ENCODE data around the gene CEACAM18.

DNA sequence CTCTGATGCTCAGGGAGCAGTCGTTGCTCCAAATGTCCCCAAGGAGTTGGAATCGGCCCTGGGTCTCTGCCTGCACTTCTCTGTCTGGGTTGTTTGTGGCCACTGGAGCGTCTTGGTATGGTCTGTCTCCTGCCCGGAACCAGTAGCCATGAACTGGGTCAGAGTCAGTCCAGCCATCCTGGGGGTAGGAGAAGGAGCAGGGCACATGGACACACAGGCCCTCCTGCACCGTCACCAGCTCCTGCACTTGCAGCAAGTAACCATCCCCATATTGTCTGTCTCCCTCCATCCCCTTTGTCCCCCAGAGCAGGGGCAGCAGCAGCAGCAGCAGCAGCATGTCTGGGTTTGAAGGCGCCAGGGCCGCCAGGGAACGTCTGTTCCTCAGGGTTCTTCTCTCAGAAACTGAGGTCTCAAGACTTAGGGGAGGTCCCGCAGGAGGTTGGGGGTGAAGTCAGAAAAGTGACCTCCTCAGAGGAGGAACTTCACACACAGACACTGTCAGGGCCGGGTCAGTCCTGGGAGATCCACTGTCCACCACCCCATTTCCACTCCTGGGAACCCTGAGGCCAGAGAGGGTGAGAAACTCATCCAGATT, 20.2 kb upstream of the CEACAM18 start, which contains the start of gene SIGLEC8:
- TF ChIP-seq, protein P1, sequence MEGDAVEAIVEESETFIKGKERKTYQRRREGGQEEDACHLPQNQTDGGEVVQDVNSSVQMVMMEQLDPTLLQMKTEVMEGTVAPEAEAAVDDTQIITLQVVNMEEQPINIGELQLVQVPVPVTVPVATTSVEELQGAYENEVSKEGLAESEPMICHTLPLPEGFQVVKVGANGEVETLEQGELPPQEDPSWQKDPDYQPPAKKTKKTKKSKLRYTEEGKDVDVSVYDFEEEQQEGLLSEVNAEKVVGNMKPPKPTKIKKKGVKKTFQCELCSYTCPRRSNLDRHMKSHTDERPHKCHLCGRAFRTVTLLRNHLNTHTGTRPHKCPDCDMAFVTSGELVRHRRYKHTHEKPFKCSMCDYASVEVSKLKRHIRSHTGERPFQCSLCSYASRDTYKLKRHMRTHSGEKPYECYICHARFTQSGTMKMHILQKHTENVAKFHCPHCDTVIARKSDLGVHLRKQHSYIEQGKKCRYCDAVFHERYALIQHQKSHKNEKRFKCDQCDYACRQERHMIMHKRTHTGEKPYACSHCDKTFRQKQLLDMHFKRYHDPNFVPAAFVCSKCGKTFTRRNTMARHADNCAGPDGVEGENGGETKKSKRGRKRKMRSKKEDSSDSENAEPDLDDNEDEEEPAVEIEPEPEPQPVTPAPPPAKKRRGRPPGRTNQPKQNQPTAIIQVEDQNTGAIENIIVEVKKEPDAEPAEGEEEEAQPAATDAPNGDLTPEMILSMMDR (conservative IDR thresholded peaks at IDR 0.05; ENCODE audit: low read depth, low read length): no peak
- no peak for TF ChIP-seq POLR2A (IDR thresholded peaks at IDR 0.05; ENCODE audit: low read depth, low read length)
- TF ChIP-seq, protein P2, sequence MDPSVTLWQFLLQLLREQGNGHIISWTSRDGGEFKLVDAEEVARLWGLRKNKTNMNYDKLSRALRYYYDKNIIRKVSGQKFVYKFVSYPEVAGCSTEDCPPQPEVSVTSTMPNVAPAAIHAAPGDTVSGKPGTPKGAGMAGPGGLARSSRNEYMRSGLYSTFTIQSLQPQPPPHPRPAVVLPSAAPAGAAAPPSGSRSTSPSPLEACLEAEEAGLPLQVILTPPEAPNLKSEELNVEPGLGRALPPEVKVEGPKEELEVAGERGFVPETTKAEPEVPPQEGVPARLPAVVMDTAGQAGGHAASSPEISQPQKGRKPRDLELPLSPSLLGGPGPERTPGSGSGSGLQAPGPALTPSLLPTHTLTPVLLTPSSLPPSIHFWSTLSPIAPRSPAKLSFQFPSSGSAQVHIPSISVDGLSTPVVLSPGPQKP (IDR thresholded peaks at IDR 0.05; ENCODE audit: borderline replicate concordance, low read depth, low read length): no peak
- no peak for TF ChIP-seq RFX5 (IDR thresholded peaks at IDR 0.05; ENCODE audit: low read depth, low read length)
- no peak for TF ChIP-seq MXI1 (IDR thresholded peaks at IDR 0.05; ENCODE audit: borderline replicate concordance, low read depth, low read length)
- TF ChIP-seq NFE2L2 (IDR thresholded peaks at IDR 0.05; ENCODE audit: low read depth, low read length): no peak
- no peak for TF ChIP-seq RCOR1 (IDR thresholded peaks at IDR 0.05; ENCODE audit: insufficient replicate concordance, low read length)
- TF ChIP-seq CHD1 (IDR thresholded peaks at IDR 0.05; ENCODE audit: low read depth, low read length): no peak
- no peak for TF ChIP-seq RAD21 (IDR thresholded peaks at IDR 0.05; ENCODE audit: low read length)
- TF ChIP-seq CEBPB (IDR thresholded peaks at IDR 0.05; ENCODE audit: low read depth, low read length): no peak
- TF ChIP-seq, protein P3, sequence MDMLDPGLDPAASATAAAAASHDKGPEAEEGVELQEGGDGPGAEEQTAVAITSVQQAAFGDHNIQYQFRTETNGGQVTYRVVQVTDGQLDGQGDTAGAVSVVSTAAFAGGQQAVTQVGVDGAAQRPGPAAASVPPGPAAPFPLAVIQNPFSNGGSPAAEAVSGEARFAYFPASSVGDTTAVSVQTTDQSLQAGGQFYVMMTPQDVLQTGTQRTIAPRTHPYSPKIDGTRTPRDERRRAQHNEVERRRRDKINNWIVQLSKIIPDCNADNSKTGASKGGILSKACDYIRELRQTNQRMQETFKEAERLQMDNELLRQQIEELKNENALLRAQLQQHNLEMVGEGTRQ (IDR thresholded peaks at IDR 0.05; ENCODE audit: low read depth, low read length): no peak
- TF ChIP-seq SMC3 (IDR thresholded peaks at IDR 0.05; ENCODE audit: low read depth, low read length): no peak
- TF ChIP-seq FOS (IDR thresholded peaks at IDR 0.05; ENCODE audit: low read depth, low read length): no peak

All from IMR-90 (cell line).